Measurements from ENCODE around the gene POLN.
"Not testable (repeated sequence)": the region's sequence is repeated elsewhere in the genome, so short reads cannot be mapped to it uniquely, and the experiment has no call there.

Gene POLN

DNA sequence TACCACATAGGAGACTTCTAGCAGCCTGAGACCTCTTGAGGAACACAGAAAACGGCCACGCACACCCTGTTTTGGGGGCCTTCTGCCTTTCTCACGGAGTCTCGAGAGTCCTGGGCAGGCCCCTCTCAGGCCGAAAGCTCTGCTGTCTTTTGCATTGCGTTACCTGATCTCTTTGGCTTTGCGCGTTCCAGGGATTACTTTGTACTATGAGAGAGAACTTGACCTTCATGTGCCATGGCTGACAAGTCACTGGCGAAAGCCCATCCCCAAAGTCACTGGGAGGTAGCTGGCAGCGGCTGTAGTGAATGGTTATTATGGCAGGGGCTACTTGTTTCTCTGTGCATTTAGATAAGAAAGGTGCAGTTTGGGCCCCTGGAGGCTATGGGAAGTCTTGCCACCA, 190.8 kb downstream of the POLN start:
- no peak for DNase-seq

DNA sequence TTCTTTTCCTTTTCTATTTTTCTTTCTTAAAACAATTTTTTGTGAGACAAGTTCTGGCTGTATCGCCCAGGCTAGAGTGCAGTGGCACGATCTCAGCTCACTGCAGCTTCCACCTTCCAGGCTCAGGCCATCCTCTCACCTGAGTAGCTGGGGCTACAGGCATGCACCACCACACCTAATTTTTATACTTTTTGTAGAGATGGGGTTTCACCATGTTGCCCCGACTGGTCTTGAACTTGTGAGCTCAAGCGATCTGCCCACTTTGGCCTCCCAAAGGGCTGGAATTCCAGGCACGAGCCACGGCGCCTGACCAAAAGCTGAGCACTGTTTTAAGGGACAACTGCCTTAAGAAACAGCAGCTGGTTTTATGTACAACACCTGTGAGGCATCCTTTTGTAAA, 192.1 kb downstream of the POLN start:
- no peak for DNase-seq

- no peak for DNase-seq
Measured at GRCh38 chr4:2049381-2049780, 192.5 kb downstream of the POLN start.

GRCh38 chr4:2048831-2049230, 193.1 kb downstream of the POLN start:
- no peak for DNase-seq

DNA sequence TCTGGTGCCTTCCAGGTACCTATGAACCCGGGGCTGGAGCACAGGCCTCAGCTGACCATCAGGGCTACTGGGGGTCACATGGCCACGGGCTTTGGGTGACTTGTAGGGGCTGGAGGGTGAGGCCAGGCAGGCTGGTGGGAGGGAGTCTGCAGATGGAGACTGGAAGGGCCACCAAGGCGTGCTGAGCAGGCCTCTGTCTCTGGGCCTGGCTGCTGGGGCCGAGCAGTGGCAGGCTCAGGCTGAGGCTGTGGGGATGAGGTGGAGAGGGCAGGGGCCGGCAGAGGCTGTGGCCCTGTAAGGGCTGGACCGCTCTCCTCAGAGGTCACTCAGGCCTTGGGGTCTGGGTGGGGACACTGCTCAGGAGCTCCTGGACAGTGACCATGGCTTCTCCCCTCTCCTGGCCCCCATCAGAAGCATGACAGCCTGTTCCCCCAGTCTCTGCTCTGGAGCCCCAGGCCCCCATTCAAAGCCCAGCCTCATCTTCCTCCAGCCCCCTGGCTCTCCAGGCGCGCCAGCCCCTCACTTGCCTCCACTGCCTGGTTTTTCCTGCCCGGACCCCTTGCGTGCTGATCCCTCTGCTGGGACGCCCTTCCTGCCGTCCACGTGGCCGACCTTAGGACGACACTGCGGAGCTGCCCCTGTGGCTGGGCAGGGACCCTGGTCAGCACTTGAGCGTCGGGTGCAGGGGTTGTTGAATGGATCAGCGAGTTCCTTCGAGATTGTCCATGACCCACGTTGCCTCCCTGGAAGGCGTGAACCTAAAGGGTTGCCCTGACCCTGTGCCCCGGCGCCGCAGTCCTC, 193.9 kb downstream of the POLN start:
- no peak for DNase-seq

DNA sequence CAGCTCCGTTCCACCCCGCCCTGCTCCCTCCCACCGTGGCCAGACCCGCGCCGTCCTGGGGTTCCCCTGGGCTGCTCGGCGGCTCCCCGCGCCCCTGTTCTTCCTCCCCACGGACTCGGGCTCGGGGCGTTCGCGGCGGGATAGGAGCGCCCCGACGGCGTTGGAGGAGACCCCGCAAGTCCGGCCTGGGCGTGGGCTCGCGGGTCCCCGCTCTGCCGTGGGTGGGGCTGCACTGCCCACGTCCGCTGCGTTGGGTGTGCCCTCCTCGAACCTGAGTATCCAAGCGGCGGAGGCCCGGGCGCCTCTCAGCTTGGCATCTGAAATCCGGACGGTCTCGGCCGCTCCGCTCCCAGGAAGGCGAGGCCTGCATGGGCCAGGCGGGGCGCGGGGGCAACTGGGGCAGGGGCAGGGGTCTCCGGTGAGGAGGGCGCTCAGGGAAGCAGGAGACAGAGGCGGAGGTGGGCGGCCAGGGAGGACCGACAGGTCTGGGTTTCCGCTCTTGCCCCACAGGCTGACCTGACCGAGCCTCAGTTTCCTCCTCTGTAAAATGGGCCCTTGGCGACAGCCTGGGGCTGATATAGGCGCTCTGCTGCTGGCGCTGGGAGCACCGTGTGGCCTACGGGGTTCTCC, 194.8 kb downstream of the POLN start:
- DNase-seq, result no peak

GRCh38 chr4:2046031-2046961, 195.6 kb downstream of the POLN start:
- no peak for DNase-seq

- DNase-seq, result no peak
Measured at GRCh38 chr4:2045518-2045951, 196.4 kb downstream of the POLN start.

DNA sequence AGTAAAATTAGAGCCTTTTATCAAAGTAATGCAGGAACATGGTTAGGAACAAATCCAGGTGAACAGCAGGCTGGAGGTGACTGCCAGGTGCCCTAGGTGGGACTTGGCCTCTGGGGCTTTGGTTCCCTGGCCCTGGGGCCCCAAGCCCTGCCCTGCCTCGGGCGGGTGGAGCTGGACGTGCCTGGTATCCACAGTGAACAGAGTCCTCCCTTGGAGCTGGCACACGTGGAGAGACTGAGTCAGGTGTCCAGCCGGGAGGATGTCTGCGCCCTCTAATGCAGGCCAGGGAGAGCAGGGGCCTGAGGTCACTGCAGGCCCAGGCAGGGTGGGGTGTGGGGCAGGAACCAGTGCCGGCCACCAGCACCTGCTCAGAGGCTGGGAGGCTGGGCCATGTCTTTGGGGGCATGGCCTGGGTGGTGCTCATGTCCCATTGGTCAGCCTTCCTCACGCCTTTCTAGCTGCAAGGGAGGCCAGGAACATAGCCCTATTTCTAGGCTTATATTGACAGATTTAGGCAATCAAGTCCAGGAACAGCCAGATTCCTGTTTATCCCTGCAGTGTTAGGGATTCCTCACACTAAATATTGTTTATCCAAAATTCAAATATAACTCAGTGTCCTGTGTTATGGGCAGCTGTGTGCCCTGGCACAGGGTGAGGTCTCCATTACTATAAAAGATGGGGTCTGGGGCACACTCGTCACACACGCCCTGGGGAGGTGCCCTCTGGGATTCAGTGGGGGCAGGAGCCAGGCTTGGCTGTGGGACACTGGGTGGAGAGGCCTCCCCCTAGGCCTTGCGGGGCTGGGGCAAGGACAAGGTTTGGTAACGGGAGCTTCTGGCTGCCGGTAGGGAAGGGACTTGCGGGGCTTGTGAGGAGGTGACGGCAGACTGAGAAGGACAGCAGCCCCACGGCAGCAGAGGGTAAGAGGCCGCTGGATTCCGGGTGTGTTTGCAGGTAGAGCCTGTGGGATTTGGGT, 197.1 kb downstream of the POLN start:
- no peak for DNase-seq

DNA sequence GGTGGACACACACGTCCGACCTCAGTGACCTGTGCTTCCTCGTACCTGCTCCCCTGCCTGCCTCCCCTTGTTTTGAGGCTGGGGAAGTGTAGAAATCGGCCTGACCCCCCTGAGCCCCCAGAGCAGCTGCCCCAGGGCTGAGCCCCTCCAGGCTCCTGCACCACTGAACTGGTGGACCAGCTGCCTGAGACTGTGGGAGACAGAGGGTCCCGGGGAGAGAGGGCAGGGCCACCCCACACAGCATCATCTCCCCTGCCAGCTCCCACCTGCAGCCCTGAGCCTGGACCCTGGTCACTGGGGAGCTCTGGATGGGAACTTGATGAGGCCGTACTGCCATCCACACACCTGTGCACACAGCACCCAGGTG, 197.8 kb downstream of the POLN start:
- no peak for DNase-seq

GRCh38 chr4:2043396-2044118, 198.4 kb downstream of the POLN start:
- no peak for DNase-seq

GRCh38 chr4:2042947-2043395, 198.9 kb downstream of the POLN start:
- no peak for DNase-seq

DNA sequence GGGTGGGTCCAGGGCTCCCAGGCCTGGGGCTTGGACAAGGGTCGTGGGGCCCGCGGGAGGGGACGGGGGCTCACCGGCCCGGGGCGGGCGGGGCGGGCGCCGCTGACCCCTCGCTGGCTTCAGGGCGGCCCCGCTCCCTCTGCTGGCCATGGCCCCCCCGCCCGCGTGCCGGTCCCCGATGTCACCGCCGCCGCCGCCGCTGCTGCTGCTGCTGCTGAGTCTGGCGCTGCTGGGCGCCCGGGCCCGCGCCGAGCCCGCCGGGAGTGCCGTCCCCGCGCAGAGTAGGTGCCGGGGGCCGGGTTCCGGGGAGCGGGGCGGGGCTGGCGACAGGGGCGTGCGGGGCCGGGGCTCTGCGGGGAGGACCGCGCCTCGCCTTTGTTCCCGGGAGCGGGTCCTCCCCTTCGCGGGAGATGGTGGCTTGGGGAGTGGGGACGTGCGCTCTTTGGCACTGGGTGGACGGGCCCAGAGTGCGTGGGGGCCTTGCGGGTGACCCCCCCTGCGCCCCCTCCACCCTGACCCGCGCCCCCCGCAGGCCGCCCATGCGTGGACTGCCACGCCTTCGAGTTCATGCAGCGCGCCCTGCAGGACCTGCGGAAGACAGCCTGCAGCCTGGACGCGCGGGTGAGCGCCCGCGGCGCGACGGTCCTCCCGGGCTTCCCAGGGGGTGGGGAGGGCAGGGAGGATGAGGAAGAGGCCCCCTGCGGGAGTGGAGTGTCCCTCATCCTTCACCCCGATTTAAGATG, 199.5 kb downstream of the POLN start:
- peak; percentile 33 for DNase-seq

- peak; percentile 76 for DNase-seq
Measured at GRCh38 chr4:2041239-2042130, 200.4 kb downstream of the POLN start.

- DNase-seq, result no peak
Measured at GRCh38 chr4:2040391-2041238, 201.3 kb downstream of the POLN start.

DNA sequence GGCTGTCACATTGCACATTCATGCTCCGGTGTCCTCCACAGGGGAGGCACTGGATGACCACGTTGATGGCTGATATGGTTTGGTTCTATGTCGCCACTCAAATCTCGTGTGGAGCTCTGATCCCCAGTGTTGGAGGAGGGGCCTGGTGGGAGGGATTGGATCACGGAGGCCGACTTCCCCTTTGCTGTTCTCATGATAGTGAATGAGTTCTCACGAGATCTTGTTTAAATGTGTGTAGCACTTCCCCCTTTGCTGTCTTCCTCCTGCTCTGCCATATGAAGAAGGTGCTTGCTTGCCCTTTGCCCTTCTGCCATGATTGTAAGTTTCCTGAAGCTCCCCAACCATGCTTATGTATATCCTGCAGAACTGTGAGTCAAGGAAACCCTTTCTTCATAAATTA, 205.1 kb downstream of the POLN start:
- DNase-seq, result no peak

DNA sequence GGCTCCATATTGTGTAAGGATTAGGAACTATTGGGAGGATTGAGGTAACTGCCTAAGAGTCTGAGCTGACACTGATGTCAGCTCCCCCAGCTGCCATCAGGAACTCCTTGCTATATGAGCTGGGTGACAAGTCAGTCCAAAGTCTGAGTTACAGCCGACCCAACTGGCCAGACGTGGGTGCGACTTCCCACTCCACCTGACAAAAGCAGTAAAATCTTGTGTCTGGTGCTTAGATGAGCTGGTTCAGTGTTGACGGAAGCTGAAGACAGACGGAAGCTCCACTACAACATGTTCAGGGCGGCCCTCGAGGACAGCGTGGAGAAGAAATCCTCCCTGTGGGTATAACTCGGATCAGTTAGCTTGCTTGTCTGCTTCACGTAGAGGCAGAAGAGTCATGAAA, 205.6 kb downstream of the POLN start:
- no peak for DNase-seq

GRCh38 chr4:2031161-2031560, 210.8 kb downstream of the POLN start:
- DNase-seq, result not testable (repeated sequence)

DNA sequence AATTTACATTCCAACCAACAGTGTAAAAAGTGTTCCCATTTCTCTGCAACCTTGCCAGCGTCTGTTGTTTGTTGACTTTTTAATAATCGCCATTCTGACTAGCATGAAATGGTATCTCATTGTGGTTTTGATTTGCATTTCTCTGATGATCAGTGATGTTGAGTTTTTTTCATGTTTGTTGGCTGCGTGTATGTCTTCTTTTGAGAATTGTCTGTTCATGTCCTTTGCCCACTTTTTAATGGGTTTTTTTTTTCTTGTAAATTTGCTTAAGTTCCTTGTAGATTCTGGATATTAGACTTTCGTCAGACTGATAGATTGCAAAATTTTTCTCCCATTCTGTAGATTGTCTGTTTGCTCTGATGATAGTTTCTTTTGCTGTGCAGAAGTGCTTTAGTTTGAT, 214.8 kb downstream of the POLN start:
- not testable (repeated sequence) for DNase-seq
